22Rv1 (cell line): ENCODE data around the gene UNC13C.
"Not testable (repeated sequence)": the region's sequence is repeated elsewhere in the genome, so short reads cannot be mapped to it uniquely, and the experiment has no call there.

Experiments
- ZFX ChIP-seq: fragments of 450-650 bp; IDR thresholded peaks from 2 replicates; pipeline ENCODE4 v1.6.1; 2017; ENCODE audit warnings: antibody characterized with exemption, borderline replicate concordance
- TF ChIP-seq, protein P1 (sequence below): fragments of 450-650 bp; IDR thresholded peaks from 2 replicates; pipeline ENCODE4 v1.5.1; 2017; ENCODE audit warnings: mild to moderate bottlenecking

DNA sequence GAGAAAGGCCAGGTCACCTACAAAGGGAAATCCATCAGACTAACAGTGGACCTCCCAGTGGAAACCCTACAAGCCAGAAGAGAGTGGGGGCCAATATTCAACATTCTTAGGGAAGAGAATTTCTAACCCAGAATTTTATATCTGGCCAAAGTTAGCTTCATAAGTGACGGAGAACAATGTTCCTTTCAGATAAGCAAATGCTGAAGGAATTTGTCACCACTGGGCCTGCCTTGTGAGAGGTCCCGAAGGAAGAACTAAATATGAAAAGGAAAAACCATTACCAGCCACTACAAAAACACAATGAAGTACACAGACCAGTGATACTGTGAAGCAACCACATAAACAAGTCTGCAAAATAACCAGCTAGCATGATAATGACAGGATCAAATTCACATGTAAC is 40.6 kb upstream of the UNC13C start:
- TF ChIP-seq, protein P1, sequence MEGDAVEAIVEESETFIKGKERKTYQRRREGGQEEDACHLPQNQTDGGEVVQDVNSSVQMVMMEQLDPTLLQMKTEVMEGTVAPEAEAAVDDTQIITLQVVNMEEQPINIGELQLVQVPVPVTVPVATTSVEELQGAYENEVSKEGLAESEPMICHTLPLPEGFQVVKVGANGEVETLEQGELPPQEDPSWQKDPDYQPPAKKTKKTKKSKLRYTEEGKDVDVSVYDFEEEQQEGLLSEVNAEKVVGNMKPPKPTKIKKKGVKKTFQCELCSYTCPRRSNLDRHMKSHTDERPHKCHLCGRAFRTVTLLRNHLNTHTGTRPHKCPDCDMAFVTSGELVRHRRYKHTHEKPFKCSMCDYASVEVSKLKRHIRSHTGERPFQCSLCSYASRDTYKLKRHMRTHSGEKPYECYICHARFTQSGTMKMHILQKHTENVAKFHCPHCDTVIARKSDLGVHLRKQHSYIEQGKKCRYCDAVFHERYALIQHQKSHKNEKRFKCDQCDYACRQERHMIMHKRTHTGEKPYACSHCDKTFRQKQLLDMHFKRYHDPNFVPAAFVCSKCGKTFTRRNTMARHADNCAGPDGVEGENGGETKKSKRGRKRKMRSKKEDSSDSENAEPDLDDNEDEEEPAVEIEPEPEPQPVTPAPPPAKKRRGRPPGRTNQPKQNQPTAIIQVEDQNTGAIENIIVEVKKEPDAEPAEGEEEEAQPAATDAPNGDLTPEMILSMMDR = not testable (repeated sequence)
- TF ChIP-seq ZFX = not testable (repeated sequence)
